Activated CD4-positive, CD25-positive, alpha-beta regulatory T cell (primary cell): ENCODE measurements around the gene TRPC5OS.

ENCODE experiments used
- DNase-seq, 4 experiments: peaks; one replicate each; lab custom pipeline; 2025; lab: John Stamatoyannopoulos, UW

The TRPC5OS gene

GRCh38 chrX:111896148-111896547 is 20.2 kb downstream of the TRPC5OS start:
- no peak for DNase-seq

GRCh38 chrX:111914398-111915090 is 38.6 kb downstream of the TRPC5OS start:
- no peak for DNase-seq

- no peak for DNase-seq
These were observed 41.6 kb downstream of the TRPC5OS start for GRCh38 chrX:111917591-111917990.

- no peak for DNase-seq
These were observed 52.5 kb downstream of the TRPC5OS start for GRCh38 chrX:111928456-111928855.
